Fibroblast of lung (primary cell): ENCODE results near the gene ZBTB2. TPM values are rescaled to one million over a fixed set of nuclear protein-coding genes. Genes with fewer than 3 reads are reported as not detected.

Experiments
- DNase-seq, 2 donors: peaks; one replicate each; pipeline versions ENCODE4 v3.0.0 to v3.0.0-alpha.2; 2010; ENCODE audit warnings: low read depth in 2 of 2
- H2AFZ ChIP-seq: 2 replicates; pipeline ENCODE4 v1.5.1; 2012; ENCODE audit warnings: low read length, control low read depth, inconsistent platforms
- H3K27ac ChIP-seq: 2 replicates; pipeline ENCODE4 v1.5.1; 2011; ENCODE audit warnings: low read length, control low read depth; ENCODE audit not compliant: insufficient read depth
- H3K27me3 ChIP-seq: 2 replicates; pipeline ENCODE4 v1.5.1; 2011; ENCODE audit warnings: mild to moderate bottlenecking, low read length; ENCODE audit not compliant: control insufficient read depth, insufficient read depth
- H3K36me3 ChIP-seq: 2 replicates; pipeline ENCODE4 v1.5.1; 2011; ENCODE audit warnings: low read length; ENCODE audit not compliant: control insufficient read depth, insufficient read depth
- H3K4me1 ChIP-seq: 2 replicates; pipeline ENCODE4 v1.5.1; 2011; ENCODE audit warnings: low read length; ENCODE audit not compliant: control insufficient read depth, insufficient read depth; ENCODE audit errors: extremely low read depth
- H3K4me2 ChIP-seq: 2 replicates; pipeline ENCODE4 v1.5.1; 2011; ENCODE audit warnings: low read length, control low read depth; ENCODE audit not compliant: insufficient read depth; ENCODE audit errors: extremely low read depth
- H3K4me3 ChIP-seq, 4 experiments: fragments of 200-600 bp in 1 of 4; sonication (generic) in 1 of 4; replicated peaks in 1 of 4; 2 replicates each; pipeline ENCODE4 v1.5.1; 2011 to 2016; ENCODE audit warnings: low read length in 4 of 4, low read depth in 3 of 4, mild to moderate bottlenecking in 3 of 4, control low read depth in 2 of 4, inconsistent platforms in 1 of 4, mixed read lengths in 1 of 4; ENCODE audit not compliant: insufficient read depth in 1 of 4; ENCODE audit errors: control extremely low read depth in 1 of 4
- H3K79me2 ChIP-seq: 2 replicates; pipeline ENCODE4 v1.5.1; 2012; ENCODE audit warnings: mild to moderate bottlenecking, low read length, inconsistent platforms; ENCODE audit not compliant: control insufficient read depth, insufficient read depth
- H3K9ac ChIP-seq: 2 replicates; pipeline ENCODE4 v1.5.1; 2011; ENCODE audit warnings: mild to moderate bottlenecking, low read length, control low read depth; ENCODE audit not compliant: insufficient read depth
- H3K9me3 ChIP-seq: 2 replicates; pipeline ENCODE4 v1.5.1; 2012; ENCODE audit warnings: low read depth, low read length; ENCODE audit not compliant: control insufficient read depth, insufficient read depth
- H4K20me1 ChIP-seq: 2 replicates; pipeline ENCODE4 v1.5.1; 2011; ENCODE audit warnings: low read length; ENCODE audit not compliant: control insufficient read depth, insufficient read depth; ENCODE audit errors: extremely low read depth
- EZH2 ChIP-seq: IDR thresholded peaks from 2 replicates; pipeline ENCODE4 v1.5.1; 2012; ENCODE audit warnings: low read length, control low read depth, mild to moderate bottlenecking; ENCODE audit errors: missing control alignments
- polyA plus RNA-seq, 2 donors: library from polyadenylated mRNA; depleted of rRNA in 1 of 2; stranded (reverse) in 1 of 2; unstranded in 1 of 2; fragments of >200 nt; gene quantifications; 2 replicates each; pipeline ENCODE4 v1.2.1, GENCODE V29; 2011 to 2012; ENCODE audit warnings: missing spikeins in 1 of 2
- total RNA-seq: library from RNA; depleted of rRNA; stranded (reverse); fragments of >200 nt; gene quantifications from 2 replicates; pipeline ENCODE4 v1.2.1, GENCODE V29; 2014
- TF ChIP-seq, protein P1 (sequence below), 2 donors: IDR thresholded peaks in 1 of 2; conservative IDR thresholded peaks in 1 of 2; 1 replicate in 1 of 2; 2 replicates in 1 of 2; pipeline ENCODE4 v1.5.1; 2011 to 2012; ENCODE audit warnings: low read length in 2 of 2, control low read depth in 1 of 2, inconsistent platforms in 1 of 2, low read depth in 1 of 2, mild to moderate bottlenecking in 1 of 2

ZBTB2 gene
- total and polyA plus RNA-seq, 2 donors (not counting 1 experiment from before 2014, with no cell fraction given), result 12.2 to 20.1 TPM

DNA sequence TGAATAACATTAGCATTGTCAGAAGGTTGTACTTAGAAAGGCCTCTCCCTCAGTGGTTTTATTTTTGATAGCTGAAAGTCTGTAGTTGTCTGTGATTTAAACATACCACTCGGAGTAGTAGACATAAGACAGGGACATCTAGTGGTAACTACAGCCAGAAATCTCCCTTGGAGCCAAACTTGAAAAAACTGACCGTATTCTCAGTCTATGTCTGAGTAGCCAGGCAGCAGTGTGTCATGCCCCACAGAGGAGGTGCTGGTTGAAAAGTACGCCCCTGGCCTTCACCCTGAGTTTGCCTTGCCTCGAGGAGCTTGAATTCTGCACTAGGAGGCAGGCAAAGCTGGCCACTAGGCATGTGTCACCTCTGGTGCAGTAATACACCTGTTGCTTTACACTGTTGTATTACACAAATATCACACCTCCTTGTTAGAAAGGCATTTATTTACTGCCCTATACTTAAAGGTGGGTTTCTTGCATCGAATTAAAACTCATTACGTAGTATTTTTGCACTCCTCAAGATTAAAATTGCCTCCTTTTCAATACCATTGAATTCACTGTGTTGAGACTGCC is 20.8 kb downstream of the ZBTB2 start:
- peaks cover 5% of the 10 kb centered on the region for H3K36me3 ChIP-seq
- DNase-seq, result peak; percentile 50 to 54
- peaks cover 16% of the 10 kb centered on the region for H3K79me2 ChIP-seq

DNA sequence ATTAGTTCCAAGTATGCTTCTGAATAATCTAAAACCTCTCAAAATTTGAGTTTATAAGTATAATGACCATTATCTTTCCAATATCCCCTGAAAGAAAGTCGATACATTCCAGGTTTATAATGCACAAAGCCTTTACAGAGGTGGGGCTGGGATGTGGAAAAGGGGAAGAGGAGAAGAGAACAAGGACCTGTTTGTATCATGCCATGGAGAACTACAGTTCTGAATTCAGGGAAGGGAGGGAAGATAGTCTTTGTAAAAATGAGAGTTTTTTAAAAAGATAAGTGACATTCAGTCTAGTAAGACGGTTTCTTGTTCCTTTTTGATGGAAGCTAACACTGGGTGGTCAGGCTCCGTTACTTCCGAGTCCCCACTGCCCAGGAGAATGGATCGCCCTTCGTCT is 26.1 kb downstream of the ZBTB2 start:
- no peaks in the 10 kb centered on the region for H4K20me1 ChIP-seq
- H3K9ac ChIP-seq, result no peak overlapping the region
- no peaks in the 10 kb centered on the region for H3K4me1 ChIP-seq
- no peak for DNase-seq
- H3K27ac ChIP-seq, result no peak overlapping the region
- no peaks in the 10 kb centered on the region for H3K9me3 ChIP-seq
- H3K79me2 ChIP-seq, result no peaks in the 10 kb centered on the region
- H2AFZ ChIP-seq, result no peak overlapping the region
- no peaks in the 10 kb centered on the region for H3K27me3 ChIP-seq
- no peak overlapping the region for H3K4me2 ChIP-seq
- no peak for TF ChIP-seq EZH2
- TF ChIP-seq, protein P1, sequence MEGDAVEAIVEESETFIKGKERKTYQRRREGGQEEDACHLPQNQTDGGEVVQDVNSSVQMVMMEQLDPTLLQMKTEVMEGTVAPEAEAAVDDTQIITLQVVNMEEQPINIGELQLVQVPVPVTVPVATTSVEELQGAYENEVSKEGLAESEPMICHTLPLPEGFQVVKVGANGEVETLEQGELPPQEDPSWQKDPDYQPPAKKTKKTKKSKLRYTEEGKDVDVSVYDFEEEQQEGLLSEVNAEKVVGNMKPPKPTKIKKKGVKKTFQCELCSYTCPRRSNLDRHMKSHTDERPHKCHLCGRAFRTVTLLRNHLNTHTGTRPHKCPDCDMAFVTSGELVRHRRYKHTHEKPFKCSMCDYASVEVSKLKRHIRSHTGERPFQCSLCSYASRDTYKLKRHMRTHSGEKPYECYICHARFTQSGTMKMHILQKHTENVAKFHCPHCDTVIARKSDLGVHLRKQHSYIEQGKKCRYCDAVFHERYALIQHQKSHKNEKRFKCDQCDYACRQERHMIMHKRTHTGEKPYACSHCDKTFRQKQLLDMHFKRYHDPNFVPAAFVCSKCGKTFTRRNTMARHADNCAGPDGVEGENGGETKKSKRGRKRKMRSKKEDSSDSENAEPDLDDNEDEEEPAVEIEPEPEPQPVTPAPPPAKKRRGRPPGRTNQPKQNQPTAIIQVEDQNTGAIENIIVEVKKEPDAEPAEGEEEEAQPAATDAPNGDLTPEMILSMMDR (conservative IDR thresholded peaks at IDR 0.05 in 1 of 2, IDR thresholded peaks at IDR 0.05 in 1 of 2; ENCODE audit: low read depth in 1 of 2, low read length in 2 of 2), result no peak
- H3K4me3 ChIP-seq, result no peak overlapping the region
- peaks cover 10% of the 10 kb centered on the region for H3K36me3 ChIP-seq

More for the DNA sequence above, 20.8 kb downstream of the ZBTB2 start:
- Histone ChIP-seq H3K9me3 (no peaks in the 10 kb centered on the region), H2AFZ (no peak overlapping the region), H3K27me3 (no peaks in the 10 kb centered on the region), H3K4me3 (no peak overlapping the region), H3K4me2 (no peak overlapping the region), H3K27ac (no peak overlapping the region), H3K4me1 (peaks cover 2% of the 10 kb centered on the region), H3K9ac (no peak overlapping the region), H4K20me1 (no peaks in the 10 kb centered on the region)
- TF ChIP-seq, protein P1 (conservative IDR thresholded peaks at IDR 0.05 in 1 of 2, IDR thresholded peaks at IDR 0.05 in 1 of 2; ENCODE audit: low read depth in 1 of 2, low read length in 2 of 2), result peak; percentile 13 to 44
- no peak for TF ChIP-seq EZH2

DNA sequence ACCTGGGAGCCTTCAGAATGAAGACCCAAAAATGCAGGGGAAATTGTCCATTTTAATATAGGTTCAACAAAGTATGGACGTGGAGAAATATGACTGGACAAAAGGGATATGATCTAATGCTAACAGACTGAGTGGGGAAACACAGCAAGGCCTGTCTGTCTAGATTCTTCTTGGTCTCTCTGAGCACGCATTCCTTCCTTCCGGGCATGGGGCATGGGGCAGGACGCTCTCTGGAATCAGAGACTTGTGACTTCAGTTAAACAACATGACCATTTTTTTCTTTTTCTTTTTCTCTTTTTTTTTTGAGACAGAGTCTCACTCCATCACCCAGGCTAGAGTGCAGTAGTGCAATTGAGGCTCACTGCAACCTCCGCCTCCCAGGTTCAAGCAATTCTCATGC is 31.9 kb downstream of the ZBTB2 start:
- Histone ChIP-seq H3K4me3 (no peak overlapping the region), H3K79me2 (no peaks in the 10 kb centered on the region), H3K36me3 (peaks cover 2% of the 10 kb centered on the region), H3K9ac (no peak overlapping the region), H3K9me3 (no peaks in the 10 kb centered on the region), H3K4me2 (no peak overlapping the region), H2AFZ (no peak overlapping the region), H4K20me1 (no peaks in the 10 kb centered on the region), H3K27ac (no peak overlapping the region), H3K27me3 (no peaks in the 10 kb centered on the region), H3K4me1 (no peaks in the 10 kb centered on the region)
- TF ChIP-seq, protein P1 (conservative IDR thresholded peaks at IDR 0.05 in 1 of 2, IDR thresholded peaks at IDR 0.05 in 1 of 2; ENCODE audit: low read depth in 1 of 2, low read length in 2 of 2), result no peak
- TF ChIP-seq EZH2, result no peak
- DNase-seq, result no peak
